Measurements from ENCODE around the gene ETV3.
A peak's percentile ranks its signal among the peaks of the same experiment; 100 is the strongest.

ETV3 gene

DNA sequence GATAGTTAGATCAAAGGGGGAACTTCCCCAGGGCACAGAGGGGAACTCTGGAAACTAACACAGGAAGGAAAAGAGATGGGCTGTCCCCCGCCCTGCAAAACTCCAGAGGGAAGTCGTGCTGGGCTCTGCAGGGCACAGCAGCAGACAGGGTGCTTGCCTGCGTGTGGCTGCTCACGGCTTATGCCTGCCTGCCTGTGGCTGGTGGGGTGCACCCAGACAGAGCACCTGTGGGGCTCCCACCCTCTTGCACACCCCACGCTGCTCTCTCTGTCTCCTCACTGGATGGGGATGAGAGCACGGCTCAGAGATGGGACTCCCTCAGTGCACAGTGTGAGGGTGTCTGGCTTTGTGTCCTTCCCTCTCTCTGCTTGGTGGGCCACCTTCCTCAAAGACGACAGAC lies 25.1 kb downstream of the ETV3 start:
- Histone ChIP-seq H3K27ac (ENCODE audit: low read depth, low read length, severe bottlenecking) (no peak overlapping the region), H3K4me1 (ENCODE audit: control insufficient read depth, insufficient read depth, low read length, poor library complexity, severe bottlenecking) (peaks cover 37% of the 10 kb centered on the region), H3K4me3 (ENCODE audit: extremely low read depth, insufficient read depth, low read length, poor library complexity, severe bottlenecking) (no peak overlapping the region), H3K36me3 (ENCODE audit: control insufficient read depth, insufficient read depth, low read length) (no peaks in the 10 kb centered on the region), H3K9me3 (ENCODE audit: control insufficient read depth, low read length) (no peaks in the 10 kb centered on the region)
- WGBS, 2 experiments (ENCODE audit: insufficient coverage in 2 of 2): 85 to 94% methylated on average over 4 to 6 of the region's 7 CpGs

DNA sequence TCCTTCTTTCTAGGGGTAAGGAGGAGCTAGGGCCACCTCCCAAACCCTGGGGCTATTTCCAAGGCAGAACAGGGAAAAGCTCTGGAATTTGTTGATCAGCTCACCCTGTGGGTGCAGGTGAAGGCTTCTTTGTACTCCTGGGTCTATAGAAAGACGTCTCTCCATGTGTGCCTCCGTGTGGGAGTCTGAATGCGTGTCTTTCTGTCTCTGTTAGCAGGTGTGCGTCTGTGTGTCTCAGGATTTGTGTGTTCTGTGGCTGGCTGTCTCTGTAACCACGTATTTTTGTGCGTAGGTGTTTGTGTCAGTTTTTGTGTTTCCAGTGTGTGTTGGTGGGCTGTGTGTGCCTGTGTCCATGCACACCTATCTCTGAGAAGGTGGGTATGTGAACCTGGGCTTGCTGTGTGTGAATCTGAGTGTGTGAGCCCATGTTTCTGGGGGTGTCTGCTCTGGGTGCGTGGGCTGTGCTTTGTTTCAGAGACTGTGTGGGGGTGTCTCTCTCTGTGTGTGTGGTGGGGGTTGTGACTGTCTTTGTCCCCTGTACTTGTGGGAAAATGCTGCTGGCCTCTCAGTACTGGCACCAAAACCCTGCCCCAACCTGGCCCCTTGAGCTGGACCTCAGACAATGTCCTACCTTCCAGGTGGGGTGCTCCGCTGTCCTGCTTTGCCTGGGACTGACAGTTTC lies 25.9 kb downstream of the ETV3 start:
- peaks cover 37% of the 10 kb centered on the region for H3K4me1 ChIP-seq (ENCODE audit: control insufficient read depth, insufficient read depth, low read length, poor library complexity, severe bottlenecking)
- H3K27ac ChIP-seq (ENCODE audit: low read depth, low read length, severe bottlenecking): no peak overlapping the region
- H3K9me3 ChIP-seq (ENCODE audit: control insufficient read depth, low read length): no peaks in the 10 kb centered on the region
- H3K36me3 ChIP-seq (ENCODE audit: control insufficient read depth, insufficient read depth, low read length): no peaks in the 10 kb centered on the region
- 63 to 81% methylated on average over 6 to 7 of the region's 8 CpGs for WGBS, 2 experiments (ENCODE audit: insufficient coverage in 2 of 2)
- H3K4me3 ChIP-seq (ENCODE audit: extremely low read depth, insufficient read depth, low read length, poor library complexity, severe bottlenecking): no peak overlapping the region

GRCh38 chr1:157111396-157112165 lies 26.6 kb downstream of the ETV3 start:
- Histone ChIP-seq H3K4me3 (ENCODE audit: extremely low read depth, insufficient read depth, low read length, poor library complexity, severe bottlenecking) (no peak overlapping the region), H3K27ac (ENCODE audit: low read depth, low read length, severe bottlenecking) (no peak overlapping the region), H3K9me3 (ENCODE audit: control insufficient read depth, low read length) (no peaks in the 10 kb centered on the region), H3K36me3 (ENCODE audit: control insufficient read depth, insufficient read depth, low read length) (no peaks in the 10 kb centered on the region), H3K4me1 (ENCODE audit: control insufficient read depth, insufficient read depth, low read length, poor library complexity, severe bottlenecking) (peaks cover 39% of the 10 kb centered on the region)
- WGBS, 2 experiments (ENCODE audit: insufficient coverage in 2 of 2): 43 to 64% methylated on average over 4 to 9 of the region's 19 CpGs

- no peak overlapping the region for H3K27ac ChIP-seq (ENCODE audit: low read depth, low read length, severe bottlenecking)
- H3K36me3 ChIP-seq (ENCODE audit: control insufficient read depth, insufficient read depth, low read length): no peaks in the 10 kb centered on the region
- peaks cover 46% of the 10 kb centered on the region for H3K4me1 ChIP-seq (ENCODE audit: control insufficient read depth, insufficient read depth, low read length, poor library complexity, severe bottlenecking)
- 80 to 100% methylated on average over 1 to 2 of the region's 3 CpGs for WGBS, 2 experiments (ENCODE audit: insufficient coverage in 2 of 2)
- H3K4me3 ChIP-seq (ENCODE audit: extremely low read depth, insufficient read depth, low read length, poor library complexity, severe bottlenecking): no peak overlapping the region
- no peaks in the 10 kb centered on the region for H3K9me3 ChIP-seq (ENCODE audit: control insufficient read depth, low read length)
Measured at GRCh38 chr1:157110686-157111085, 27.5 kb downstream of the ETV3 start.

- Histone ChIP-seq H3K27ac (ENCODE audit: low read depth, low read length, severe bottlenecking) (no peak overlapping the region), H3K4me3 (ENCODE audit: extremely low read depth, insufficient read depth, low read length, poor library complexity, severe bottlenecking) (no peak overlapping the region), H3K9me3 (ENCODE audit: control insufficient read depth, low read length) (no peaks in the 10 kb centered on the region), H3K36me3 (ENCODE audit: control insufficient read depth, insufficient read depth, low read length) (no peaks in the 10 kb centered on the region), H3K4me1 (ENCODE audit: control insufficient read depth, insufficient read depth, low read length, poor library complexity, severe bottlenecking) (peaks cover 43% of the 10 kb centered on the region)
- 94 to 100% methylated on average over 4 to 6 of the region's 6 CpGs for WGBS, 2 experiments (ENCODE audit: insufficient coverage in 2 of 2)
Measured at GRCh38 chr1:157110003-157110402, 28.2 kb downstream of the ETV3 start.

GRCh38 chr1:157108448-157108847 lies 29.7 kb downstream of the ETV3 start:
- Histone ChIP-seq H3K4me1 (ENCODE audit: control insufficient read depth, insufficient read depth, low read length, poor library complexity, severe bottlenecking) (peaks cover 35% of the 10 kb centered on the region), H3K27ac (ENCODE audit: low read depth, low read length, severe bottlenecking) (no peak overlapping the region), H3K9me3 (ENCODE audit: control insufficient read depth, low read length) (no peaks in the 10 kb centered on the region), H3K4me3 (ENCODE audit: extremely low read depth, insufficient read depth, low read length, poor library complexity, severe bottlenecking) (no peak overlapping the region), H3K36me3 (ENCODE audit: control insufficient read depth, insufficient read depth, low read length) (no peaks in the 10 kb centered on the region)
- WGBS, 2 experiments (ENCODE audit: insufficient coverage in 2 of 2): 75 to 82% methylated on average over 1 to 4 of the region's 6 CpGs

- Histone ChIP-seq H3K36me3 (ENCODE audit: control insufficient read depth, insufficient read depth, low read length) (no peaks in the 10 kb centered on the region), H3K4me3 (ENCODE audit: extremely low read depth, insufficient read depth, low read length, poor library complexity, severe bottlenecking) (no peak overlapping the region), H3K27ac (ENCODE audit: low read depth, low read length, severe bottlenecking) (no peak overlapping the region), H3K4me1 (ENCODE audit: control insufficient read depth, insufficient read depth, low read length, poor library complexity, severe bottlenecking) (peaks cover 28% of the 10 kb centered on the region), H3K9me3 (ENCODE audit: control insufficient read depth, low read length) (no peaks in the 10 kb centered on the region)
- WGBS, 2 experiments (ENCODE audit: insufficient coverage in 2 of 2): 68 to 71% methylated on average over 6 to 14 of the region's 19 CpGs
Measured at GRCh38 chr1:157107702-157108101, 30.5 kb downstream of the ETV3 start.

- H3K4me3 ChIP-seq (ENCODE audit: extremely low read depth, insufficient read depth, low read length, poor library complexity, severe bottlenecking): no peak overlapping the region
- 97% methylated on average over 4 of the region's 6 CpGs; no CpG with 5 or more reads in 1 of the 2 experiments for WGBS, 2 experiments (ENCODE audit: insufficient coverage in 2 of 2)
Measured at GRCh38 chr1:157106813-157107189, 31.4 kb downstream of the ETV3 start.

DNA sequence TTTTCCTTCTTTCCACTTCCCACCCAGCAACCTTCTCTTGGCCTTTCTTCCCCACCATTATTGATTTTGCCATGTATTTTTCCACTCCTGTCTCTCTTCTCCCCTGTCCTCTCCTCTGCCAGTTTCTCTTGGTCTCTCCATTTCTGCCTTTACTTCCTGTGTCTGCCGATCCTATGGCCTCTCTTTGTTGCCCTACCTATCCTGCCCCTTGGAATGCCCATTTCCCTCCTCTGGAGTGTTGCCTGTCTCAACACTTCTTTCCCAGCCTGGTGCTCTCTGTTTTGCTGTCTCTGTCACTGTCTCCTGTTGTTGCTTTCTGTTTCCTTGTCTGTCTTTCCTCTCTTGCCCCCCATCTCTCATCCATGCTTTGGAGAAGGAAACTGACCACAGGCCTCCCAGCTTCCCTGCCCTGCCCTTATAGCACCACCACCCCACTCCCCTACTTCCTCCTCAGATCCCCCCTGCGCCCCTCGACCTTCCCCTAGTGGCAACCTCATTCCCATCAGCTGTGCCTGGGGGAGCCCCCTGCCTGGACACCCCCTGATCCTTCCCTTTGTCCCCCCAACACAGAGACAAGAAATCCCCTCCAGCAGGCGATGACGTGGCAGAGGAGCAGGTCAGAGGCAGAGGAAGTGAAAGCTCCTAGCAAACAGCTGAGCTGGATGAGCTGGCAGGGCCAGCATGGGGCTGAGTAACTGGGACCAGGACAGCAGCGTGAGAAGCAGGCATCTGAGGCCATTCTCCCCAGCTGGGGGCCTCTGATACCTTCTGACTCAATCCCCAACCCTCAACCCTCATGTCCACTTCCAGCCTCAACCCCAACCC lies 32.0 kb downstream of the ETV3 start:
- Histone ChIP-seq H3K27ac (ENCODE audit: low read depth, low read length, severe bottlenecking) (peak overlapping the region; percentile 62), H3K4me1 (ENCODE audit: control insufficient read depth, insufficient read depth, low read length, poor library complexity, severe bottlenecking) (peaks cover 13% of the 10 kb centered on the region), H3K9me3 (ENCODE audit: control insufficient read depth, low read length) (no peaks in the 10 kb centered on the region), H3K4me3 (ENCODE audit: extremely low read depth, insufficient read depth, low read length, poor library complexity, severe bottlenecking) (no peak overlapping the region), H3K36me3 (ENCODE audit: control insufficient read depth, insufficient read depth, low read length) (no peaks in the 10 kb centered on the region)
- 47 to 75% methylated on average over 2 of the region's 6 CpGs for WGBS, 2 experiments (ENCODE audit: insufficient coverage in 2 of 2)

More at GRCh38 chr1:157106813-157107189, 31.4 kb downstream of the ETV3 start:
- H3K27ac ChIP-seq (ENCODE audit: low read depth, low read length, severe bottlenecking): no peak overlapping the region
- peaks cover 19% of the 10 kb centered on the region for H3K4me1 ChIP-seq (ENCODE audit: control insufficient read depth, insufficient read depth, low read length, poor library complexity, severe bottlenecking)
- no peaks in the 10 kb centered on the region for H3K36me3 ChIP-seq (ENCODE audit: control insufficient read depth, insufficient read depth, low read length)
- H3K9me3 ChIP-seq (ENCODE audit: control insufficient read depth, low read length): no peaks in the 10 kb centered on the region

- Histone ChIP-seq H3K4me1 (ENCODE audit: control insufficient read depth, insufficient read depth, low read length, poor library complexity, severe bottlenecking) (peaks cover 12% of the 10 kb centered on the region), H3K4me3 (ENCODE audit: extremely low read depth, insufficient read depth, low read length, poor library complexity, severe bottlenecking) (no peak overlapping the region), H3K36me3 (ENCODE audit: control insufficient read depth, insufficient read depth, low read length) (no peaks in the 10 kb centered on the region), H3K9me3 (ENCODE audit: control insufficient read depth, low read length) (no peaks in the 10 kb centered on the region), H3K27ac (ENCODE audit: low read depth, low read length, severe bottlenecking) (no peak overlapping the region)
- 87 to 91% methylated on average over 11 to 13 of the region's 14 CpGs for WGBS, 2 experiments (ENCODE audit: insufficient coverage in 2 of 2)
Measured at GRCh38 chr1:157105298-157105987, 32.8 kb downstream of the ETV3 start.
